ENCODE results near the gene MAPK4.
"Not testable (repeated sequence)": the region's sequence is repeated elsewhere in the genome, so short reads cannot be mapped to it uniquely, and the experiment has no call there.

DNA sequence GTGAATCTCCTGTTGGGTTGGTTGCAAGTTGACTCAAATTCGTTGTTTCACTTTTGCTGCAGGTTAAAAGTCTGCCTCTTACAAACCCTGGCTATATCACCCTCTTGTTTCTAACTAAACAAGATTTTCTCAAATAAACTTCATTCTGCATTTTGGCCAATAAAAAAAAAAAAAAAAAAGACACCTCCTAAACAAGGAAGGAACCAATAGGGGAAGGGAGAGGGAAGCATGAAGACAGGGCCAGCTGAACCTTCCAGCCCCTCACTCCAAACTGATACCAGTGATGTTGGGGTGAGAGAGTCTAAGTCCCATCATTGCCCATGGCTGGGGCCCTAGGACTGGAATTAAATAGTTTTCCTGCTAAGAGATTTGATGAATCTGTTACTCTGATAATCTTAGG lies 2.4 kb downstream of the MAPK4 start:
- TF ChIP-seq, protein P1, sequence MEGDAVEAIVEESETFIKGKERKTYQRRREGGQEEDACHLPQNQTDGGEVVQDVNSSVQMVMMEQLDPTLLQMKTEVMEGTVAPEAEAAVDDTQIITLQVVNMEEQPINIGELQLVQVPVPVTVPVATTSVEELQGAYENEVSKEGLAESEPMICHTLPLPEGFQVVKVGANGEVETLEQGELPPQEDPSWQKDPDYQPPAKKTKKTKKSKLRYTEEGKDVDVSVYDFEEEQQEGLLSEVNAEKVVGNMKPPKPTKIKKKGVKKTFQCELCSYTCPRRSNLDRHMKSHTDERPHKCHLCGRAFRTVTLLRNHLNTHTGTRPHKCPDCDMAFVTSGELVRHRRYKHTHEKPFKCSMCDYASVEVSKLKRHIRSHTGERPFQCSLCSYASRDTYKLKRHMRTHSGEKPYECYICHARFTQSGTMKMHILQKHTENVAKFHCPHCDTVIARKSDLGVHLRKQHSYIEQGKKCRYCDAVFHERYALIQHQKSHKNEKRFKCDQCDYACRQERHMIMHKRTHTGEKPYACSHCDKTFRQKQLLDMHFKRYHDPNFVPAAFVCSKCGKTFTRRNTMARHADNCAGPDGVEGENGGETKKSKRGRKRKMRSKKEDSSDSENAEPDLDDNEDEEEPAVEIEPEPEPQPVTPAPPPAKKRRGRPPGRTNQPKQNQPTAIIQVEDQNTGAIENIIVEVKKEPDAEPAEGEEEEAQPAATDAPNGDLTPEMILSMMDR (IDR thresholded peaks at IDR 0.05; ENCODE audit: insufficient read depth, low read length, poor library complexity, severe bottlenecking): not testable (repeated sequence)
- TF ChIP-seq EZH2phosphoT487 (conservative IDR thresholded peaks at IDR 0.05; ENCODE audit: low read length): not testable (repeated sequence)

Measured in SU-DHL-6 (cell line).